ENCODE results near the gene CALHM4.
"Not testable (repeated sequence)": the region's sequence is repeated elsewhere in the genome, so short reads cannot be mapped to it uniquely, and the experiment has no call there.

Gene CALHM4

DNA sequence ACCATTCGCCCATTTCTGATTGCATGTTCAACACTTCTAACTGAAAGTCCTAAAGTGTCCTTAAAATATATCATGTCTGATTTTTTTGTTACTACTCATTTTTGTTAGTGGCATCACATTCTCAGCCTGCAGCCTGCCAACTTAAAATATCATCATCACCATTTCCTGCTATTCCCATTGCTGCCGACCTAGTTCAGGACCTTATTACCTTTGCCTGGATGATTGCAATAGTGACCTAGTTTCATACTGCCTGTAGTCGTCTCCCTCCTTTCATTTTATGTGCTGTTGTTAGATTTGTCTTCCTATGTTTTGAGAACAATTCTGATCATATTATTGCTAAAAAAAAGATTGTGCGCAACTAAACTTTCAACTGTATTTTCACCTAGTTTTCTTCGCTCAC is 23.9 kb downstream of the CALHM4 start:
- no peak for DNase-seq (ENCODE audit: low read depth)

DNA sequence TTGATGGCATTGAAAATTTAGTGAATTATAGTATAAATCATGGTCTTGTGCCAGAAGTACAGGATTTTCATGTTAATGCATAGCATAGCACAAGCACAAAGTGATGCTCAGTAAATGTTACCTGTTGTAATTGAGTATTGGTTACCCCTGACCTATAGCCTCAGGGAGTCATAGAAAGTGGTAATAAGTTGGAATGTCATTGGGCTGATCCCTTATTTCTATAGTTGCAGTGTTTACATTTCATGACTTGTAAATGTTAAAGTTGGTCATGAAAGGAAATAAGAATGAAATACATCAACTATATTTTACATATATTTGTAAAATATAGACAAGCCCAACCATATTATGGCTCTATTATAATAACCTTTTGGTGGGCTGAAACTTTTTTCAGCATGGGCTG is 24.8 kb downstream of the CALHM4 start:
- no peak for DNase-seq (ENCODE audit: low read depth)

DNA sequence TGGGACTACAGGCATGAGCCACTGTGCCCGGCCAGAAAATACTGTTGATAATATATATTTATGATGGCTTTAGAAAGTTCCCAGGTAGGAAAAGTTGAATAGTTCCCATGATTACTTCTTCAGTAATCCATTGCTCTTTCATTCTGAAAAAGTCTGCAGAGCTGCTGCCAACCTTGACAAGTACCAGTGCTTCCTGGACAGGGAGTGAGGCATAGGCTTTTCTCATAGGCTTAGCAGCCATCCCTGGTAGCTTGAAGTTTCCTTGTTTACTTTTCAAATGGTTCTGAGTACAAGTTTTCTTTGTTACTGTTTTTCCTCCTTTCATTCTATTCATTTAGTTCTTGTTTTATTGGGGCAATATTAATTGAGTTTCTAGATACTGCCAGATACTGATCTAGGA is 25.6 kb downstream of the CALHM4 start:
- no peak for DNase-seq (ENCODE audit: low read depth)

DNA sequence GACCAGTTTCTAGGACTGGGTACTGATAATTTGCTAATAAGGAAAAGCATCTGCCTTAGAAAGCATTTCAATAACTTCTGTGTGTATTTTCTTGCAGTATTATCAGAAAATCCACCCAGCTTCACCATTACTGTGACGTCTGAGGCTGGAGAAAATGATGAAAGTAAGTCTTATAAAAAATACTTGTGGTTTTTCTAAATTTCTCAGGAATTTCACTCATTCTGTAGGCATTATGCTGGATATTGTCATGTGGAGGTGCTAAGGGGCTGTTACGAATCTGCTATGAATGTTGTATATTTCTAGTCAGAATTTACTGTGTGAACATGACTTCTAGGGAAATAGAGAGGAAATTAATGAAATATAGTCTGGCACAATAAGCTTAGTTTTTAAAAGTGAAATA is 26.6 kb downstream of the CALHM4 start:
- DNase-seq (ENCODE audit: low read depth), result no peak

DNA sequence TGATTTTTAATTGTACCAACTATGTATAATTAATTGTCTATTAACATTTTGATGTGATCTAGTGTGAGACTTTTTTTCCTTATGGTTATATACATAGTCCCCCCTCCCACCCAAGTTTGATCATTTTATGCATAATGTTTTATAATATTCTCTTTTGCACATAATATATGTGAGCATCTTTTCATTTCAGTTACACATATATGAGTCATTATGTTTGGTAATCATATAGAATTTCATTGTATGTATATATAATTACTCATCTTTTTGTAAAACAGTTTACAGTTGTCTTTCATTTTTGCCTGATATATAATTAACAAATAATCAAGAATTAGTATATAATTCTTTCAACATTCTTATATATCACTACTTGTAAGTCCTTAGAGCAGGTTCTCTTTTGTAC is 32.7 kb downstream of the CALHM4 start:
- no peak for DNase-seq (ENCODE audit: low read depth)

DNA sequence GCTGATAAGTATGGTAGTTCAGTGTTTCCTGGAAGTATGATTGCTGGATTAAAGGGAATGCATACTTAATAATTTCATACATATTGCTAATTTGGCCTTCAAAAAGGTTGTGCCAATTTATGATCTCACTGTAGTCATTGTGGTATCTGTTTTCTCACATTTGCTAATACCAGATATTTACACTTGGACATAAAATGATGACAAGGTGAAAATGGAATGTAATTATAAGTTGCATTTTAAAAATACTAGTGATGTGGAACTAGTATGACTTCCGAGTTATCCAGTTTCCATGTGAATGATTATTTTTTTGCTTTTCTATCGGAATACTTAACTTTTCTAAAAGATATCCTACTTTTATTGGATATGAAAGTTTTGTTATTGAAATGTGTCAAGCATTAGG is 33.2 kb downstream of the CALHM4 start:
- DNase-seq (ENCODE audit: low read depth), result no peak

DNA sequence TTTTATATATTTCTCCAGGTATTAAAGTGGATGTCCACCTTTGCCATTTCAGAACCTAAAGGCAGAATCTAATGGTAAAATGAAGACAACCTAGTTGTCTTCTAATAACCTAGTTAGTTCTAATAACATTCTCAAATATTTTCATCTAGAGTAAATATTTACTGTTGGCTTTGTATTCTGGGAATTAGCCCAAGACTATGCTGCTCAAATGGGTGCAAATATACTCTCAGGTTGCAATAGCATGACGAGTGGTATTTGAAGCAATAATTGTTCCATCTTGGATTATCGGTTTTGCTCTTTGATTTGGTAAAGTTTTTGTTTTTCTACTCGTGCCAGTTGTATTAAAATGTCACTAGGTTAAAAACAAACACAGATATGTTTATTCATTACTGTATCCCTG is 41.7 kb downstream of the CALHM4 start:
- no peak for DNase-seq (ENCODE audit: low read depth)

DNA sequence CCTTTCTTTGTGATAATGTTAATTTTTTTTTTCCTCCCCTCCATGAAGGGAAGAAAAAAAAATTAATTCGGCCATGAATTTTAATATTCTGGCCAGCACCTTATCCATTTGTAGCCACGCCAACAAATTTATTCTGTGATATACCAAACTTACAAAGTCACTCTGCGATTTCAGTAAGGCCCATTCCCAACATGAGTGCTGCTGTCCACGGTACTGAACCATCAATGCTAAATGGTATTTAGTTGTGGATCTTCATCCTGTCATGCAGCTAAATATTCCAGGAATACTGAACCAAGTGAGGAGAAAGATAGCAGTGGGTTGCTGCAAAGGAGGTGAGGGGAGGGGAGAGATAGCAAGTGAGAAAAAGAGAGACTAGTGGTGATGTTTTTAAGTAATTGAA is 43.3 kb downstream of the CALHM4 start:
- DNase-seq (ENCODE audit: low read depth), result no peak

DNA sequence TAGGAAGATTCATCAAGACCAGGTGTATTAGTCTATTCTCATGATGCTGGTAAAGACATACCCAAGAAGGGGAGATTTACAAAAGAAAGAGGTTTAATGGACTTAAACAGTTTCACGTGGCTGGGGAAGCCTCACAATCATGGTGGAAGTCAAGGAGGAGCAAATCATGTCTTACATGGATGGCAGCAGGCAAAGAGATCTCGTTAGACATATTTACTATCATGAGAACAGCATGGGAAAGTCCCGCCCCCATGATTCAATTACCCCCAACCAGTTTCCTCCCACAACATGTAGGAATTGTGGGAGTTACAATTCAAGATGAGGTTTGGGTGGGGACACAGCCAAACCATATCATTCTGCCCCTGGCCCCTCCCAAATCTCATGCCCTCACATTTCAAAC is 50.4 kb downstream of the CALHM4 start:
- DNase-seq (ENCODE audit: low read depth), result not testable (repeated sequence)

DNA sequence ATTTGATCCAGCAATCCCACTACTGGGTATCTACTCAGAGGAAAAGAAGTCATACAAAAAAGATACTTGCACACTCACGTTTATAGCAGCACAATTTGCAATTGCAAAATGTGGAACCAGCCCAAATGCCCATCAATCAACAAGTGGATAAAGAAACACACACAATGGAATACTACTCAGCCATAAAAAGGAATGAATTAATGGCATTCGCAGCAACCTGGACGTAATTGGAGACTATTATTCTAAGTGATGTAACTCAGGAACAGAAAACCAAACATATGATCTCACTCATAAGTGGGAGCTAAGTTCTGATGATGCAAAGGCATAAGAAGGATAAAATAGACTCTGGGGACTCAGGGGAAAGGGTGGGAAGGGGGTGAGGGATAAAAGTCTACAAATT is 51.3 kb downstream of the CALHM4 start:
- not testable (repeated sequence) for DNase-seq (ENCODE audit: low read depth)

DNA sequence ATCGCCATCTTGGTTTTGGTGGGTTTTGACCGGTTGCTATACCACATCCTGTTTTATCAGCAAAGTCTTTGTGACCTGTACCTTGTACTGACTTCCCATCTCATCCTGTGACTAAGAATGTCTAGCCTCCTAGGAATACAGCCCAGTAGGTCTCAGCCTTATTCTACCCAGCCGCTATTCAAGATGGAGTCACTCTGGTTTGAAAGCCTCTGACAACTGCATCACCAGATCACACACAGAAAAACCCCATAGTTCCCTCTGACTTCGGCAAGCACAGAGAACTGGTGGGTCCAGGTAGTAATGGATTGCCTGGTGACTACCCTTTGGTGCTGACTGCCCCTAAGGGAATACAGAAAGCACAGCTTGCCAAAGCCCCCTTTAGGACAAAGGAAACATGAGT is 52.4 kb downstream of the CALHM4 start:
- DNase-seq (ENCODE audit: low read depth), result no peak

Data from stimulated activated CD8-positive, alpha-beta memory T cell treated with anti-CD3 and anti-CD28 coated beads, Interleukin-15, amount 100 ng/mL, for 1 hour (primary cell).